ENCODE data around the gene ACADVL.

GRCh38 chr17:7241783-7242716, 22.3 kb downstream of the ACADVL start, which contains the start of gene GABARAP:
- no peak for TF ChIP-seq POLR2A (IDR thresholded peaks at IDR 0.05; ENCODE audit: low read depth, low read length)
- peak; percentile 89 for TF ChIP-seq SPI1 (IDR thresholded peaks at IDR 0.05; ENCODE audit: low read depth, low read length)
- TF ChIP-seq POLR2AphosphoS5 (IDR thresholded peaks at IDR 0.05; ENCODE audit: low read depth, low read length): 0 out of 2 replicates have a peak, but pooled peaks have one; percentile 28
- no peak for TF ChIP-seq PAX5 (IDR thresholded peaks at IDR 0.05; ENCODE audit: insufficient read depth, low read length, severe bottlenecking)

Data from GM12891 (cell line).